Activated gamma-delta T cell (primary cell): ENCODE data around the gene FAM168B.

Experiments used
- DNase-seq: peaks from one replicate; lab custom pipeline; 2025; lab: John Stamatoyannopoulos, UW

FAM168B gene

GRCh38 chr2:131022731-131023130 lies 70.5 kb downstream of the FAM168B start:
- no peak for DNase-seq

- DNase-seq: no peak
Measured at GRCh38 chr2:131016826-131017741, 76.2 kb downstream of the FAM168B start.

- no peak for DNase-seq
Measured at GRCh38 chr2:131015764-131016163, 77.5 kb downstream of the FAM168B start.

GRCh38 chr2:131014141-131014540 lies 79.1 kb downstream of the FAM168B start:
- no peak for DNase-seq

GRCh38 chr2:131011486-131011885 lies 81.8 kb downstream of the FAM168B start:
- DNase-seq: no peak

- no peak for DNase-seq
Measured at GRCh38 chr2:131010566-131010965, 82.7 kb downstream of the FAM168B start.

- no peak for DNase-seq
Measured at GRCh38 chr2:131009713-131010475, 83.4 kb downstream of the FAM168B start.

GRCh38 chr2:131008967-131009366 lies 84.3 kb downstream of the FAM168B start:
- DNase-seq: no peak

- no peak for DNase-seq
Measured at GRCh38 chr2:131006561-131006960, 86.7 kb downstream of the FAM168B start.

- DNase-seq: no peak
Measured at GRCh38 chr2:131005216-131005935, 87.9 kb downstream of the FAM168B start.

GRCh38 chr2:131004446-131005209 lies 88.6 kb downstream of the FAM168B start:
- no peak for DNase-seq

GRCh38 chr2:130998561-130998960 lies 94.7 kb downstream of the FAM168B start:
- no peak for DNase-seq
